Posterior vena cava (tissue), 2 donors: ENCODE measurements around the gene PIGC. TPM values are rescaled to one million over a fixed set of nuclear protein-coding genes. Genes with fewer than 3 reads are reported as not detected.

Experiments
- DNase-seq: peaks from one replicate; pipeline ENCODE4 v3.0.0-alpha.2; 2020; ENCODE audit warnings: low spot score
- intact Hi-C, 2 donors: fragments of 100-400 bp; cut with DNase I; formaldehyde crosslinking; loops; one replicate each; pipeline versions ENCODE4 v1.14.1 to v1.14.2; 2022 to 2023
- total RNA-seq, 2 donors: library from RNA; stranded (reverse); fragmentation: NEBNext Ultra II Directional; extraction: Animal tissue kit (Norgen Biotek cat#: 25700); gene quantifications; one replicate each; pipeline ENCODE4 v1.2.1, GENCODE V29; 2021
- donor health status: DM: yes; HTN: yes; CAD: no.
- donor health status: DM: yes; HTN: yes; CAD: no.

Gene PIGC
- total RNA-seq, 2 donors from 2014 or later: 18.4 to 22.3 TPM

DNA sequence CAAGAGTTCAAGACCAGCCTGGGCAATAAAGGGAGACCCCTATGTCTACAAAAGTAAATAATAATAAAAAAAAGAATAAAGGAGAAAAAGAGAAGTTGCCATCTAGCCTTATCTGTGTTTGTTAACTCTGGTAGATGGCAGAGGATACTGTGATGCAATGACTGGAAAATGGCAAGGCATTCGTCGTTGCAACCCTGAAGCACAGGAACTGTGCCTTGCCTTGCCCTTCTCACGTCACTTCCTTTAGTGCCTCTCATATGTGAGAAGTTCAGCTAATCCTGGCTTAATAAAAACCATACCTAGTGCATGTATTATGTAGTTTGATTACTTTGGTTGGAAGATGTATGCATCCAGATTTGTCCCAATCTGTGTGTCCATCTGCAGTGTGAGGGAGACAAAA lies 25.8 kb upstream of the PIGC start:
- no peak for DNase-seq
- intact Hi-C loops: no loop called here

DNA sequence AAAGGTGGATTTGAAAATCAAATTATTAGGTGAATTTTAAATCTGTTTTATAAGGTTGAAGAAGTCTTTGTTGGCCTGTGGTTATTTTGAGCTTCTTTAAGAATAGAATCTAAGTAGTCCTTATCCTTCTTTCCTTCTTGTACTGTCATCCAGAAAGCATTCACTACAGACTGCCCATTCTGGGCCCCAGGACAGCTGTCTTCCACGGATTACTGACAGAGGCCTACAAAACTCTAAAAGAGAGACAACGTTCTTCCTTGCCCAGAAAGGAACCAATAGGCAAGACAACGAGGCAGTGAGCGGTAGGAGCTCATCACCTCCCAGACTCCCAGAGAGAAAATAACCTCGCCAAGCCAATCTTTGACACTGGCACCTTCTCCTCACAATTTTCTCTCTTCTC lies 24.4 kb upstream of the PIGC start:
- intact Hi-C loops: no loop called here
- DNase-seq: no peak

DNA sequence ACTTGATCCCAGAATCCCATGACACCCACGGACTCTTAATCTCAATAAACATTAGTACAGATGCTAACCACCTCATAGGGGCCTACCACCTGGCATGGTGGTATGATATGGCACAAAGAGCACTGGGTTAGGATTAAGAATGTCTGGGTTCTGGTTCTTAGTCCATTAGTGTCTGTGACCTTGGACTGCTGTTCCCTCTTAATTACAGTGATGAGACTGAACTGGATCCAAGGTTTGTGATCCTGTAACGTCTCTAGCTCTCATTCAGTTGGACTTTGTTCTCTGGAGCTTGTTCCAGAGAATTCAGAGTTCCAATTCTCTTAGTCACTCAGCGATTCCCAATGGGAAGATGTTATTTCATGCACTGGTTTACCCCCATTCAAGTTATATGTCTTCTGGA lies 23.6 kb upstream of the PIGC start:
- DNase-seq: no peak
- intact Hi-C loops: no loop called here

- intact Hi-C loops: no loop called here
- DNase-seq: no peak
Observed at GRCh38 chr1:172466795-172467407, 23.0 kb upstream of the PIGC start.

GRCh38 chr1:172465617-172466016 lies 21.7 kb upstream of the PIGC start:
- no peak for DNase-seq
- intact Hi-C loops: no loop called here

- no peak for DNase-seq
- intact Hi-C loops: no loop called here
Observed at GRCh38 chr1:172460887-172461315, 17.0 kb upstream of the PIGC start.

GRCh38 chr1:172460177-172460576 lies 16.3 kb upstream of the PIGC start:
- intact Hi-C loops: no loop called here
- DNase-seq: no peak

- no peak for DNase-seq
Observed at GRCh38 chr1:172457479-172458130, 13.7 kb upstream of the PIGC start.

GRCh38 chr1:172456344-172456769 lies 12.5 kb upstream of the PIGC start:
- no peak for DNase-seq
- intact Hi-C loops: loop anchor here in 1 of 2 donors (10.0 kb wide), 1 partner anchor 268 kb away; no protein-coding TSS in a partner anchor

More at GRCh38 chr1:172457479-172458130, 13.7 kb upstream of the PIGC start:
- intact Hi-C loops: loop anchor here in 1 of 2 donors (10.0 kb wide), 1 partner anchor 267 kb away; no protein-coding TSS in a partner anchor

DNA sequence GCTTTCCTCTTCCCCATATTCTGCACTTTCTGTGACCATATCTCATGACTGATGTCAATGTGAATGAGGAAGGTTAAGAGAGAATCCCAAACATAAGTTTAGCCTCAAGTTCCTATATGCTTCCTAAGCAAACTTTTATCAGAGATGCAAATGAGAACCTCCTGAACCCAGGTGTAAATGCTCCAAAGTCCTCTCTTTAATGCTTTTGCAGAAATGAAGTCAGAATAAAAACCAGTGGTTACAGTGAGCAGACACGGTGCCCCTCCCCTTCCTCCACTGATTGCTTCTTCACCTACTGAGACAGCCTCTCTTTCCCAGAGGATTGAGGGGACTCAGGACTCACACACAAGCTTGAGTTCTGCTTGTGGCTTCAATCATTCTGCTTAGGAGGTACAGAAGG lies 11.6 kb upstream of the PIGC start:
- intact Hi-C loops: loop anchor here in 1 of 2 donors (10.0 kb wide), 1 partner anchor 269 kb away; no protein-coding TSS in a partner anchor
- no peak for DNase-seq

GRCh38 chr1:172453607-172454006 lies 9.7 kb upstream of the PIGC start:
- intact Hi-C loops: loop anchor here in 1 of 2 donors (10.0 kb wide), 1 partner anchor 271 kb away; no protein-coding TSS in a partner anchor
- no peak for DNase-seq

- intact Hi-C loops: loop anchor here in 1 of 2 donors (10.0 kb wide), 1 partner anchor 272 kb away; no protein-coding TSS in a partner anchor
- no peak for DNase-seq
Observed at GRCh38 chr1:172453153-172453545, 9.3 kb upstream of the PIGC start.

- intact Hi-C loops: loop anchor here in 1 of 2 donors (10.0 kb wide), 1 partner anchor 272 kb away; no protein-coding TSS in a partner anchor
- no peak for DNase-seq
Observed at GRCh38 chr1:172452536-172453152, 8.8 kb upstream of the PIGC start.

DNA sequence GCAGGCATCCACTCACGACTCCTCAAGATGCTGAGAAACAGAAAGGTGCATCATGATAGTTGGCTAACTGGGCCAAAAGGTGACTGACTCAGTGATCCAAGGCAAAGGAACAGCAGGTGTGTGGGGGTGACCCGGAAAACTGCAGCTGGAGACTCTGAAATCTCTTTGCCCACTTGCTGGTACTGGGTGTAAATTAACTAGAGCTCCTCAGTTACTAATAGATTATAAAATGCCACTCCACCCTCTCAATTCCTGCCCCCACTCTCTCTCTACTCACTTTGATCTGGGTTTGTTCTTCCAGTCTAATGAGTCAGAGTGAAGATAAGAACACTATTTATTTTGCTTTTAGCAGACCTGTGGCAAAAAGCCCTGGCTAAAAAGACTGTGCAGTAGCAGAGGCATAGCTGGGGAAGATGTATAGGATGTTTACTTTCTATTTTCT lies 7.2 kb upstream of the PIGC start:
- intact Hi-C loops: loop anchor here in 1 of 2 donors (10.0 kb wide), 1 partner anchor 274 kb away; no protein-coding TSS in a partner anchor
- no peak for DNase-seq

DNA sequence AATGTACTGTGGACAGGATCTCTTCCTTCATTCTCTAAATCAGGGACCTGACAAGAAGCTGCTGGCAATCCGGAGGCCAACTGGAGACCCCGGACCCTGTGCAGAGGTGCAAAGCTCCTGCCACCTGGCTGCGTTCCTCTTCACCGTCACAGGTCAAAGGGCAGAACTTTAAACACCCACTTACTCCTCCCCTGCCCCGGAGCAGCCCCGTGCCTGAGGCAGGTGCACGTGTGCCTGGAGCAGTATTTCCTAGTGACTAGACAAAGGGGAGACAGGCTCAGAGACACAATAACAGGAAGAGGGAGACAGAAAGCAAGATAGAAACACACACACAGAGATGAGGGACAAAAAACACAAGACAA lies 6.6 kb upstream of the PIGC start:
- intact Hi-C loops: loop anchor here in 1 of 2 donors (10.0 kb wide), 1 partner anchor 274 kb away; no protein-coding TSS in a partner anchor
- no peak for DNase-seq

DNA sequence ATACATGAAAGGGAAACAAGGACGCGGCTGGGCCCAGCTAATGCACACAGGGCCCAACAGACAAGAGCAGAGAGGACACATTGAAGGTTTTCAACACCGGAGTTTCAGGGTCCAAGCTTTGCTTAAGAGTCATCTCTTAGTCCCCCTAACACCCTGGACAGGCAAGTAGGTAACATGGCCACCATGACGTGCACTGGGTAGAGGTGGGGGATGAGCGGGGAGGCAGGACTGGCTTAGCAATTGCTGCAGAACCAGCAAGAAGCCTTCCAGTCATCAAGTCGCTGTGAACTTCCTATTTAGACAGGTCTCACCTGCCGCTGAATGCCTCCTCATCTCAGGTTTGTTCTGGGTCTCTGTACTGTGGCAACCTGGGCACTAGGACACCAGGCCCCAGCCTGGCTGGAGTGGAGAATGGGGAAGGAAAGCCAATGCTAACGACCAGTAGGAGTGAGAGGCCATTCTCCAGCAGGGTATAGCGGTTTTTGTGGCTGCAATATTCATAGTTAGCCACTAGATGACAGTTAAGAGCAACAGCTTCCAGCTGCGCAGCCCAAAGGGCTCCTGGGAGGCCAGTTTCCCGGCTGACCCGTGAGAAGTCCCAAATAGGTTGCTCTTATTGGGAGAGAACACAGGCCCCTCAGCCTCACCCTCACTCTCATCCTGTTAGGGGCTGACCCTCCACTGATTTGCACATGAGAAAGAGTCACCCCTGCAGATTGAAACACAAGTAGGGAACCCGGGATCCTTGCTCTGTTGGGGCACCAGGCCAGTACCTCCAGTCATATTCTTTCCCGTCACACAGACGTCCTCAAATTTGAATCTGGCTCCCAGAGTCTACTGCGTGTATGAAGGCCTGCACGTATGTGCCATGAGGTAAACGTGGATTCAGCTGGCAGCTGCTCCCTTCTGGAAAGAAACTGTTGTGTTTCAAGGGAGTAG lies 6.0 kb upstream of the PIGC start:
- intact Hi-C loops: loop anchor here in 1 of 2 donors (10.0 kb wide), 1 partner anchor 275 kb away; no protein-coding TSS in a partner anchor
- DNase-seq: peak; percentile 85

GRCh38 chr1:172448995-172449584 lies 5.2 kb upstream of the PIGC start:
- DNase-seq: no peak
- intact Hi-C loops: no loop called here

DNA sequence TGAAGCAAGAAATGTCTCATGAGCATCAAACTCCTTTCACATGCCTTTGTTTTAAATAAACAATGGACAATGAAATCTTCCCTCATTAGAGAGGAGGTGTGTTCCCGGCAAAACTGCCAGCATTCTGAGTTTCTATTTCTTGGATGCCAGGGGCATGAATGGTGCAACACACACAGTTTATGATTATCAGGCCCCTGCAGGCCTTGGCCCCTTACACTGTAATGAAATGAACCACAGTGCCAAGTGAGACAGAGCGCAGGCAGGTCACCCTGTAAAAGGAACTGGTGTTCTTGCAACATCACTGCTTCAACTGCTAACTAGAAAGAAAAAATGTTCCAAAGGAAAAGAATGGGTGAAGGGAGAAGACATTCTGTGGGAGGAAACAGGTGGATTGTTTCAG lies 3.8 kb upstream of the PIGC start:
- intact Hi-C loops: no loop called here
- DNase-seq: no peak

- intact Hi-C loops: no loop called here
- no peak for DNase-seq
Observed at GRCh38 chr1:172446547-172446946, 2.7 kb upstream of the PIGC start.
